ENCODE measurements around the gene CXCL12.

CXCL12 gene

GRCh38 chr10:44389556-44389955, 4.7 kb upstream of the CXCL12 start:
- TF ChIP-seq CTCF (IDR thresholded peaks at IDR 0.05; ENCODE audit: low read depth, low read length), result no peak
- H3K4me3 ChIP-seq (ENCODE audit: low read depth, low read length), result no peak overlapping the region

- H3K4me3 ChIP-seq (ENCODE audit: low read depth, low read length), result no peak overlapping the region
- no peak for TF ChIP-seq CTCF (IDR thresholded peaks at IDR 0.05; ENCODE audit: low read depth, low read length)
Measured at GRCh38 chr10:44389150-44389549, 4.3 kb upstream of the CXCL12 start.

GRCh38 chr10:44388641-44389040, 3.7 kb upstream of the CXCL12 start:
- no peak for TF ChIP-seq CTCF (IDR thresholded peaks at IDR 0.05; ENCODE audit: low read depth, low read length)

GRCh38 chr10:44387853-44388251, 3.0 kb upstream of the CXCL12 start:
- no peak for TF ChIP-seq CTCF (IDR thresholded peaks at IDR 0.05; ENCODE audit: low read depth, low read length)
- no peak overlapping the region for H3K4me3 ChIP-seq (ENCODE audit: low read depth, low read length)

More at GRCh38 chr10:44388641-44389040, 3.7 kb upstream of the CXCL12 start:
- H3K4me3 ChIP-seq (ENCODE audit: low read depth, low read length), result no peak overlapping the region

GRCh38 chr10:44386546-44387052, 1.7 kb upstream of the CXCL12 start:
- H3K4me3 ChIP-seq (ENCODE audit: low read depth, low read length), result no peak overlapping the region
- peak; percentile 91 for TF ChIP-seq CTCF (IDR thresholded peaks at IDR 0.05; ENCODE audit: low read depth, low read length)

- no peak overlapping the region for H3K4me3 ChIP-seq (ENCODE audit: low read depth, low read length)
Measured at GRCh38 chr10:44385696-44386441, 972 bp upstream of the CXCL12 start.

More at GRCh38 chr10:44385696-44386441, 972 bp upstream of the CXCL12 start:
- no peak for TF ChIP-seq CTCF (IDR thresholded peaks at IDR 0.05; ENCODE audit: low read depth, low read length)

All from WI38 (cell line).